ENCODE results near the gene MLLT6. TPM values are rescaled to one million over a fixed set of nuclear protein-coding genes. Genes with fewer than 3 reads are reported as not detected.

MLLT6 gene
- total RNA-seq, 1 experiment from 2014 or later, result 72.5 TPM

DNA sequence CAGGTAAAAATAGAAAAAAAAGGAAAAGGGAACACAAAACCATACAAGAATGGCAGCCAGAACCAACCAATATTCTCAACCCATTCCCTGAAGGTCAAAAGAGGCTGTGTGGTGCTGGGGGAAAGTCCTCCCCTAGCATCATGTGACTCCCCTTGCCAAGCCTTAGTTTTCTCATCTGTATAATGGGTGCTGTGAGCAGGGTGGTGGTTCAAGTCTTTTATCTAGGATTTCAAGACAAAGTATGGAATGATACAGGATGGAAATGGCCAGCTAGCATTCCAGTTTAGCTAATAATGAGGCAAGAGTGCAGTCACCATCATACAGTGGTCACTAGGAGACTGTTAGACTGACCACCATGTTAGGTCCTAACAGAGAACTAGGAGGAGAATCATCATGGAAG, 68.2 kb downstream of the MLLT6 start:
- Mint-ChIP-seq H3K4me3 (ENCODE audit: unreplicated experiment) (no peak overlapping the region), H3K9me3 (ENCODE audit: unreplicated experiment) (no peaks in the 10 kb centered on the region), H3K27me3 (ENCODE audit: insufficient read depth, unreplicated experiment) (no peaks in the 10 kb centered on the region), H3K4me1 (ENCODE audit: low read depth, unreplicated experiment) (no peaks in the 10 kb centered on the region), H3K27ac (ENCODE audit: unreplicated experiment) (no peak overlapping the region), H3K36me3 (ENCODE audit: insufficient read depth, unreplicated experiment) (peaks cover 43% of the 10 kb centered on the region)
- Histone ChIP-seq H3K27me3 (replicated peaks; ENCODE audit: control insufficient read depth, insufficient read depth, low read length) (no peaks in the 10 kb centered on the region), H3K4me3 (ENCODE audit: low read depth, low read length) (no peak overlapping the region), H3K4me1 (no peaks in the 10 kb centered on the region), H3K36me3 (ENCODE audit: control insufficient read depth, insufficient read depth, low read length) (peaks cover 10% of the 10 kb centered on the region), H3K9me3 (no peaks in the 10 kb centered on the region)
- BruUV-seq (replicated peaks), result no TSS peak
- POLR2A ChIA-PET, result no interaction called here
- intact Hi-C loops (cut with micrococcal nuclease; ENCODE audit: unreplicated experiment), result no loop called here
- DNase-seq, result no peak
- TF ChIP-seq, protein P1, sequence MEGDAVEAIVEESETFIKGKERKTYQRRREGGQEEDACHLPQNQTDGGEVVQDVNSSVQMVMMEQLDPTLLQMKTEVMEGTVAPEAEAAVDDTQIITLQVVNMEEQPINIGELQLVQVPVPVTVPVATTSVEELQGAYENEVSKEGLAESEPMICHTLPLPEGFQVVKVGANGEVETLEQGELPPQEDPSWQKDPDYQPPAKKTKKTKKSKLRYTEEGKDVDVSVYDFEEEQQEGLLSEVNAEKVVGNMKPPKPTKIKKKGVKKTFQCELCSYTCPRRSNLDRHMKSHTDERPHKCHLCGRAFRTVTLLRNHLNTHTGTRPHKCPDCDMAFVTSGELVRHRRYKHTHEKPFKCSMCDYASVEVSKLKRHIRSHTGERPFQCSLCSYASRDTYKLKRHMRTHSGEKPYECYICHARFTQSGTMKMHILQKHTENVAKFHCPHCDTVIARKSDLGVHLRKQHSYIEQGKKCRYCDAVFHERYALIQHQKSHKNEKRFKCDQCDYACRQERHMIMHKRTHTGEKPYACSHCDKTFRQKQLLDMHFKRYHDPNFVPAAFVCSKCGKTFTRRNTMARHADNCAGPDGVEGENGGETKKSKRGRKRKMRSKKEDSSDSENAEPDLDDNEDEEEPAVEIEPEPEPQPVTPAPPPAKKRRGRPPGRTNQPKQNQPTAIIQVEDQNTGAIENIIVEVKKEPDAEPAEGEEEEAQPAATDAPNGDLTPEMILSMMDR (IDR thresholded peaks at IDR 0.05; ENCODE audit: insufficient read depth in 1 of 2, low read depth in 1 of 2, low read length in 1 of 2, severe bottlenecking in 1 of 2, unreplicated experiment in 1 of 2), result no peak
- CTCF ChIA-PET, result no interaction called here

DNA sequence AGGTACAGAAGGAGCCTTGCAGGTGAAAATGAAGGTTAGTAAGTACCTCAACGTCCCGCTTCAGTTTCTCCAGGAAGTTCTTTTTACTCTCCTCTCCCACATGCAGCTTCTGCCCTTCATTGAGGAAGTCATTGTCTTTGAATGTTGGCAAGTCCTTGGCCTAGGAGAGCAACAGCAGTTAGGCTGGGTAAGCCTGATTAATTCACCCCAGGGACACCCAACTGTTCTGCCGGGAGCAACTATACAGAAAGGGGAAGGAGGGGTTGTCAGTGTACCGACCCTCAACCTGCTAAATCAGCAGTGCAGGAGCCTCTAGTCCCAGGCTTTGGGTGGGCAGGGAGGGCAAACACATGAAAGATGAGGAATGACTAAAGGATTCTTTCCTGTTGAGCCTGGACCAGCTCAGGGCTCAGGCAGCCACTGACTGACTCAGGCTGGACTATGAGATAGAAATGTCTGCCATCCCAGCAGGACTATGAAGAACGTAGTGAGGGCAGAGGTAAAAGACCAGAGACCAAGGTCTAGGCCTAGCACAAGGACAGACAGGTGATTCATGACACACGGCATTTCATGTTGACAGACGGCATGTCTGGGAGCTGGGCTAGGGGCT, 72.7 kb downstream of the MLLT6 start:
- no TSS peak for BruUV-seq (replicated peaks)
- H3K36me3 ChIP-seq (ENCODE audit: control insufficient read depth, insufficient read depth, low read length), result peaks cover 14% of the 10 kb centered on the region
- Mint-ChIP-seq H3K27me3 (ENCODE audit: insufficient read depth, unreplicated experiment) (no peaks in the 10 kb centered on the region), H3K36me3 (ENCODE audit: insufficient read depth, unreplicated experiment) (peaks cover 36% of the 10 kb centered on the region), H3K27ac (ENCODE audit: unreplicated experiment) (no peak overlapping the region), H3K4me3 (ENCODE audit: unreplicated experiment) (no peak overlapping the region), H3K9me3 (ENCODE audit: unreplicated experiment) (no peaks in the 10 kb centered on the region), H3K4me1 (ENCODE audit: low read depth, unreplicated experiment) (no peaks in the 10 kb centered on the region)
- H3K27me3 ChIP-seq (replicated peaks; ENCODE audit: control insufficient read depth, insufficient read depth, low read length), result no peaks in the 10 kb centered on the region
- intact Hi-C loops (cut with micrococcal nuclease; ENCODE audit: unreplicated experiment), result no loop called here
- no peak overlapping the region for H3K4me3 ChIP-seq (ENCODE audit: low read depth, low read length)
- H3K9me3 ChIP-seq, result no peaks in the 10 kb centered on the region
- CTCF ChIA-PET, result no interaction called here
- TF ChIP-seq, protein P1 (IDR thresholded peaks at IDR 0.05; ENCODE audit: insufficient read depth in 1 of 2, low read depth in 1 of 2, low read length in 1 of 2, severe bottlenecking in 1 of 2, unreplicated experiment in 1 of 2), result no peak
- no peak for DNase-seq
- POLR2A ChIA-PET, result no interaction called here
- no peaks in the 10 kb centered on the region for H3K4me1 ChIP-seq

Small RNA genes lying within 50 kb of the gene (microRNA-seq; reads per million reads assigned to microRNA genes)
- gene MIR4726 (1.9 reads per million, percentile 5 among the genes with 10 or more reads in this experiment), gene MIR4734 (not detected)

Other genes starting within 250 kb of the MLLT6 start
- 23.6 and 25.8 TPM in 2 replicates for gene SRCIN1, start 99.3 kb upstream of the MLLT6 start, total RNA-seq (2022)
- 17.1 and 19.1 TPM in 2 replicates for gene EPOP, start 30.3 kb upstream of the MLLT6 start, total RNA-seq (2022)
- 16.6 and 18.3 TPM in 2 replicates for gene CISD3, start 25.1 kb downstream of the MLLT6 start, total RNA-seq (2022)
- 91.3 and 95.1 TPM in 2 replicates for gene PCGF2, start 43.1 kb downstream of the MLLT6 start, total RNA-seq (2022)
- gene PSMB3, start 47.5 kb downstream of the MLLT6 start, total RNA-seq (2022), result 427 and 465 TPM in 2 replicates
- gene PIP4K2B, start 94.3 kb downstream of the MLLT6 start, total RNA-seq (2022), result 39.6 and 42.3 TPM in 2 replicates
- gene CWC25, start 120.0 kb downstream of the MLLT6 start, total RNA-seq (2022), result 18.2 and 19.1 TPM in 2 replicates
- 2,216 and 2,327 TPM in 2 replicates for gene RPL23, start 148.4 kb downstream of the MLLT6 start, total RNA-seq (2022)
- 137 and 143 TPM in 2 replicates for gene LASP1, start 164.8 kb downstream of the MLLT6 start, total RNA-seq (2022)

All from Caco-2 (cell line).